ENCODE data around the gene ZIC5.

Gene ZIC5

GRCh38 chr13:99929866-99930265, 41.7 kb downstream of the ZIC5 start:
- Histone ChIP-seq H2AFZ (ENCODE audit: low read length) (no peak overlapping the region), H3K4me3 (ENCODE audit: low read length, poor library complexity, severe bottlenecking) (no peak overlapping the region), H3K79me2 (ENCODE audit: insufficient read depth, low read length) (no peaks in the 10 kb centered on the region), H3F3A (ENCODE audit: low read depth) (no peaks in the 10 kb centered on the region), H3K4me1 (ENCODE audit: insufficient read depth, low read length, poor library complexity, severe bottlenecking) (no peaks in the 10 kb centered on the region), H3K27me3 (ENCODE audit: insufficient read depth, low read length, poor library complexity, severe bottlenecking) (no peaks in the 10 kb centered on the region), H3K9ac (ENCODE audit: low read depth, low read length, poor library complexity, severe bottlenecking) (no peak overlapping the region), H3K4me2 (ENCODE audit: low read depth, low read length, poor library complexity, severe bottlenecking) (no peak overlapping the region), H3K9me3 (ENCODE audit: insufficient read depth, low read depth, low read length) (no peaks in the 10 kb centered on the region), H3K36me3 (ENCODE audit: insufficient read depth, low read length) (no peaks in the 10 kb centered on the region), H4K20me1 (ENCODE audit: insufficient read depth, low read length, poor library complexity, severe bottlenecking) (no peaks in the 10 kb centered on the region), H3K9me2 (replicated peaks; ENCODE audit: low read depth, low read length) (no peaks in the 10 kb centered on the region)
- TF ChIP-seq CTCF (conservative IDR thresholded peaks at IDR 0.05; ENCODE audit: low read length) (no peak), EZH2phosphoT487 (IDR thresholded peaks at IDR 0.05; ENCODE audit: borderline replicate concordance) (no peak)

- Histone ChIP-seq H3K4me3 (ENCODE audit: low read length, poor library complexity, severe bottlenecking) (no peak overlapping the region), H2AFZ (ENCODE audit: low read length) (no peak overlapping the region), H3K4me1 (ENCODE audit: insufficient read depth, low read length, poor library complexity, severe bottlenecking) (no peaks in the 10 kb centered on the region), H3K4me2 (ENCODE audit: low read depth, low read length, poor library complexity, severe bottlenecking) (no peak overlapping the region), H3K9me3 (ENCODE audit: insufficient read depth, low read depth, low read length) (no peaks in the 10 kb centered on the region), H3F3A (ENCODE audit: low read depth) (no peaks in the 10 kb centered on the region), H3K27me3 (ENCODE audit: insufficient read depth, low read length, poor library complexity, severe bottlenecking) (no peaks in the 10 kb centered on the region), H3K9me2 (replicated peaks; ENCODE audit: low read depth, low read length) (no peaks in the 10 kb centered on the region), H3K9ac (ENCODE audit: low read depth, low read length, poor library complexity, severe bottlenecking) (no peak overlapping the region), H3K79me2 (ENCODE audit: insufficient read depth, low read length) (no peaks in the 10 kb centered on the region), H3K36me3 (ENCODE audit: insufficient read depth, low read length) (no peaks in the 10 kb centered on the region), H4K20me1 (ENCODE audit: insufficient read depth, low read length, poor library complexity, severe bottlenecking) (no peaks in the 10 kb centered on the region)
- no peak for TF ChIP-seq CTCF (conservative IDR thresholded peaks at IDR 0.05; ENCODE audit: low read length)
- no peak for TF ChIP-seq EZH2phosphoT487 (IDR thresholded peaks at IDR 0.05; ENCODE audit: borderline replicate concordance)
These were observed 45.4 kb downstream of the ZIC5 start for GRCh38 chr13:99926014-99926731.

GRCh38 chr13:99923877-99924582, 47.5 kb downstream of the ZIC5 start:
- H3F3A ChIP-seq (ENCODE audit: low read depth) = no peaks in the 10 kb centered on the region
- H3K4me1 ChIP-seq (ENCODE audit: insufficient read depth, low read length, poor library complexity, severe bottlenecking) = no peaks in the 10 kb centered on the region

More at GRCh38 chr13:99923877-99924582, 47.5 kb downstream of the ZIC5 start:
- no peak overlapping the region for H3K4me3 ChIP-seq (ENCODE audit: low read length, poor library complexity, severe bottlenecking)
- H3K36me3 ChIP-seq (ENCODE audit: insufficient read depth, low read length) = no peaks in the 10 kb centered on the region
- no peaks in the 10 kb centered on the region for H4K20me1 ChIP-seq (ENCODE audit: insufficient read depth, low read length, poor library complexity, severe bottlenecking)
- no peaks in the 10 kb centered on the region for H3K9me2 ChIP-seq (replicated peaks; ENCODE audit: low read depth, low read length)
- H3K79me2 ChIP-seq (ENCODE audit: insufficient read depth, low read length) = no peaks in the 10 kb centered on the region
- H3K9me3 ChIP-seq (ENCODE audit: insufficient read depth, low read depth, low read length) = no peaks in the 10 kb centered on the region
- no peak for TF ChIP-seq EZH2phosphoT487 (IDR thresholded peaks at IDR 0.05; ENCODE audit: borderline replicate concordance)
- TF ChIP-seq CTCF (conservative IDR thresholded peaks at IDR 0.05; ENCODE audit: low read length) = no peak
- no peak overlapping the region for H2AFZ ChIP-seq (ENCODE audit: low read length)
- no peak overlapping the region for H3K9ac ChIP-seq (ENCODE audit: low read depth, low read length, poor library complexity, severe bottlenecking)
- H3K4me2 ChIP-seq (ENCODE audit: low read depth, low read length, poor library complexity, severe bottlenecking) = no peak overlapping the region
- no peaks in the 10 kb centered on the region for H3K27me3 ChIP-seq (ENCODE audit: insufficient read depth, low read length, poor library complexity, severe bottlenecking)

Measured in Loucy (cell line).